Neural progenitor cell (in vitro differentiated cells): ENCODE measurements around the gene CDC42SE1. TPM values are rescaled to one million over a fixed set of nuclear protein-coding genes. Genes with fewer than 3 reads are reported as not detected.
A peak's percentile ranks its signal among the peaks of the same experiment; 100 is the strongest.

ENCODE experiments used
- DNase-seq: peaks from one replicate; pipeline ENCODE4 v3.0.0-alpha.2; 2016; ENCODE audit warnings: low spot score
- H2AFZ ChIP-seq: fragments of 200-600 bp; sonication (generic); replicated peaks from 2 replicates; pipeline ENCODE4 v1.6.1; 2016; ENCODE audit warnings: antibody characterized with exemption
- H3F3A ChIP-seq: fragments of 200-600 bp; sonication (generic); 2 replicates; pipeline ENCODE4 v1.6.1; 2016; ENCODE audit warnings: antibody characterized with exemption, low read depth
- H3K27ac ChIP-seq: fragments of 200-600 bp; sonication (generic); 2 replicates; pipeline ENCODE4 v1.5.1; 2016; ENCODE audit warnings: mild to moderate bottlenecking
- H3K27me3 ChIP-seq: fragments of 200-600 bp; sonication (generic); 2 replicates; pipeline ENCODE4 v1.6.1; 2016; ENCODE audit warnings: mild to moderate bottlenecking, moderate library complexity
- H3K36me3 ChIP-seq: fragments of 200-600 bp; sonication (generic); 2 replicates; pipeline ENCODE4 v1.5.1; 2016
- H3K4me1 ChIP-seq: fragments of 200-600 bp; sonication (generic); 2 replicates; pipeline ENCODE4 v1.6.1; 2016; ENCODE audit warnings: mixed run types
- H3K4me2 ChIP-seq: fragments of 200-600 bp; sonication (generic); 2 replicates; pipeline ENCODE4 v1.6.1; 2016
- H3K4me3 ChIP-seq: fragments of 200-600 bp; sonication (generic); 2 replicates; pipeline ENCODE4 v1.5.1; 2016
- H3K79me2 ChIP-seq: fragments of 200-600 bp; sonication (generic); 2 replicates; pipeline ENCODE4 v1.6.1; 2016; ENCODE audit warnings: low read depth
- H3K9ac ChIP-seq: fragments of 200-600 bp; sonication (generic); 2 replicates; pipeline ENCODE4 v1.6.1; 2016
- H3K9me3 ChIP-seq: fragments of 200-600 bp; sonication (generic); 2 replicates; pipeline ENCODE4 v1.5.1; 2016; ENCODE audit warnings: low read depth
- H4K20me1 ChIP-seq: fragments of 200-600 bp; sonication (generic); 2 replicates; pipeline ENCODE4 v1.6.1; 2016; ENCODE audit warnings: low read depth
- H3K27ac Mint-ChIP-seq: 3 replicates; pipeline ENCODE4 v1.8.0; 2021; ENCODE audit warnings: mixed read lengths
- H3K27me3 Mint-ChIP-seq: 2 replicates; pipeline ENCODE4 v1.8.0; 2022; ENCODE audit warnings: low read depth, mild to moderate bottlenecking, inconsistent platforms, moderate library complexity, mixed read lengths; ENCODE audit not compliant: insufficient read depth
- H3K36me3 Mint-ChIP-seq: 3 replicates; pipeline ENCODE4 v1.8.0; 2021; ENCODE audit warnings: mixed read lengths
- H3K4me1 Mint-ChIP-seq: 3 replicates; pipeline ENCODE4 v1.8.0; 2021; ENCODE audit warnings: mixed read lengths
- H3K4me3 Mint-ChIP-seq: 3 replicates; pipeline ENCODE4 v1.8.0; 2021; ENCODE audit warnings: mild to moderate bottlenecking, moderate library complexity, mixed read lengths
- H3K9me3 Mint-ChIP-seq: 3 replicates; pipeline ENCODE4 v1.8.0; 2020; ENCODE audit warnings: mixed read lengths
- CTCF ChIP-seq: fragments of 200-600 bp; sonication (generic); IDR thresholded peaks from 2 replicates; pipeline ENCODE4 v1.5.1; 2017; ENCODE audit warnings: antibody characterized with exemption, mild to moderate bottlenecking
- EZH2 ChIP-seq: fragments of 200-600 bp; sonication (generic); IDR thresholded peaks from 2 replicates; pipeline ENCODE4 v1.6.1; 2017; ENCODE audit warnings: antibody characterized with exemption, mild to moderate bottlenecking, moderate library complexity
- EZH2phosphoT487 ChIP-seq: fragments of 200-600 bp; sonication (generic); IDR thresholded peaks from 2 replicates; pipeline ENCODE4 v1.6.1; 2017; ENCODE audit warnings: antibody characterized with exemption
- total RNA-seq: library from RNA; depleted of rRNA; stranded (reverse); fragments of >200 nt; gene quantifications from 2 replicates; pipeline ENCODE4 v1.2.3, GENCODE V29; 2015; ENCODE audit warnings: low replicate concordance

Gene CDC42SE1
- total RNA-seq, 1 donor from 2014 or later = 50.7 TPM

DNA sequence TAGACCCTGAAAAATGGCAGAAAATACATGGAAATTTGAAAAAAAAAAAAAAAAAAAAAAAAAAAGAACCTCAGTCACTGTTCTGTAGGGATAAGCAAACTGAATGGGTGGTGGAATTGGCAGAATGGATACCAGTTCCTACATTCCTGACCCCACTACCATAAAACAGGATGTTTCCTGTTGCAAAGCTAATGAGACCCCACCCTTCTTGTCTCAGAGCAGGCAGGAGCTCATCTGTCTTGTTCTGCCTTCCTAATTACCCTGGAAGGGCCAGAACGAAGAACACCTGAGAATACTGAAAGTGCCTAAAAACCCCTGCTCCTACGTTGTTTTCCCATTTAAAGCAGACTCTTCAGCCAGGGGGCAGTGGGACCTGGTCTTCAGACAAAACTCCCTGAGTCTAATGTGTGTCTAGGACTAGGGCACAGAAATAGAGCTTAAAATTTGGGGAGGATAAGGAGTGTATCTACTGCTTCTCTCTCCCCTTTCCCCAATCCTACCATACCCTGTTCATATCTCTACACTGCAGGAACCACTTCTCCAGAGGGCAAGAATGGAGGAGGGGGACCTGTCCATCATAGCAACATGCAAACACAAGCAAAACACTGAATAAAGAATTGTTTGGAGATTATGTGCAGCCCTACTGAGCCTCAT is 7.9 kb downstream of the CDC42SE1 start:
- H3F3A ChIP-seq = peaks cover 47% of the 10 kb centered on the region
- peaks cover under 1% of the 10 kb centered on the region for H4K20me1 ChIP-seq
- H3K9ac ChIP-seq = no peak overlapping the region
- Mint-ChIP-seq H3K4me1 (peaks cover 25% of the 10 kb centered on the region), H3K36me3 (peaks cover 25% of the 10 kb centered on the region), H3K27ac (no peak overlapping the region), H3K9me3 (no peaks in the 10 kb centered on the region), H3K27me3 (peaks cover 17% of the 10 kb centered on the region), H3K4me3 (no peak overlapping the region)
- H3K36me3 ChIP-seq = no peaks in the 10 kb centered on the region
- peaks cover 6% of the 10 kb centered on the region for H3K4me1 ChIP-seq
- no peak overlapping the region for H3K4me3 ChIP-seq
- DNase-seq = no peak
- no peak for TF ChIP-seq EZH2
- no peak for TF ChIP-seq EZH2phosphoT487
- TF ChIP-seq CTCF = no peak
- peaks cover 23% of the 10 kb centered on the region for H3K79me2 ChIP-seq
- H3K27ac ChIP-seq = no peak overlapping the region
- no peaks in the 10 kb centered on the region for H3K9me3 ChIP-seq
- no peak overlapping the region for H3K4me2 ChIP-seq
- no peak overlapping the region for H2AFZ ChIP-seq
- no peaks in the 10 kb centered on the region for H3K27me3 ChIP-seq

DNA sequence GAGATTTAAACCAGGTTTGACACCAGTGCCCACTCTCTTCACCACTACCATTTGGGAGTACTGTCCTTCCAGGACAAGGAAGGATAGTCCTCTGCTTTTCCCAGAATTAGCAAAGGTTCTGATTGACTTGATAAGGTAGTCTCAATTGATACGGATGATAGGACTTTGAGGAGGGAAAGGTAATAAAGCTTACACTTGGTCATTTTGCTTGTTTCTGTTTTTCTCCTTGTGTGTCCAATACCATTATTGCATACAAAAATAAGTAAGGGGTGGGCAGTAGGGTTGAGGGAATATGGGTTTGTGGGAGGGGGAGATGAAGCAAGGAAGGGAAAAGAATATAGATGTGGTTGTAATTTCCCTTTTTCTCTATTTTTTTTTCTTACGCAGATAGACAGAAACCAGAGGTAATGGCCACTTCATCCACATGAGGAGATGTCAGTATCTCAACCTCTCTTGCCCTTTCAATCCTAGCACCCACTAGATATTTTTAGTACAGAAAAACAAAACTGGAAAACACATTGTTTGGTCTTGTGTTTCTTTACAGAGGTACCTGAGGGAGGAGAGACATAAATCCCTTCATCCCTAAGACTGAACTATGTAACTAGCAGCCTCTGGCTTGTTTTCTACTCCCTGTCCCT is 9.3 kb downstream of the CDC42SE1 start:
- Mint-ChIP-seq H3K4me3 (peak overlapping the region; percentile 53), H3K4me1 (peaks cover 24% of the 10 kb centered on the region)
- H3K27ac ChIP-seq = peak overlapping the region; percentile 81

GRCh38 chr1:151049458-151049857 is 10.0 kb downstream of the CDC42SE1 start:
- Histone ChIP-seq H3K79me2 (peaks cover 14% of the 10 kb centered on the region), H3K9me3 (no peaks in the 10 kb centered on the region), H3K36me3 (no peaks in the 10 kb centered on the region), H2AFZ (no peak overlapping the region), H3F3A (peaks cover 47% of the 10 kb centered on the region), H3K4me2 (peak overlapping the region; percentile 29), H3K27ac (no peak overlapping the region), H3K27me3 (no peaks in the 10 kb centered on the region), H3K9ac (no peak overlapping the region), H4K20me1 (no peaks in the 10 kb centered on the region), H3K4me3 (no peak overlapping the region), H3K4me1 (peaks cover 6% of the 10 kb centered on the region)
- Mint-ChIP-seq H3K36me3 (peaks cover 11% of the 10 kb centered on the region), H3K27ac (no peak overlapping the region), H3K4me1 (peaks cover 24% of the 10 kb centered on the region), H3K27me3 (peaks cover 12% of the 10 kb centered on the region), H3K4me3 (peak overlapping the region; percentile 53), H3K9me3 (no peaks in the 10 kb centered on the region)
- no peak for DNase-seq
- TF ChIP-seq EZH2 = no peak
- no peak for TF ChIP-seq EZH2phosphoT487
- no peak for TF ChIP-seq CTCF

More for the DNA sequence above, 9.3 kb downstream of the CDC42SE1 start:
- TF ChIP-seq CTCF (no peak), EZH2phosphoT487 (no peak), EZH2 (no peak)
- Mint-ChIP-seq H3K27me3 (peaks cover 12% of the 10 kb centered on the region), H3K9me3 (no peaks in the 10 kb centered on the region), H3K27ac (no peak overlapping the region), H3K36me3 (peaks cover 19% of the 10 kb centered on the region)
- peak overlapping the region; percentile 14 for H3K4me3 ChIP-seq
- H3K4me2 ChIP-seq = peak overlapping the region; percentile 33
- H4K20me1 ChIP-seq = no peaks in the 10 kb centered on the region
- DNase-seq = no peak
- no peak overlapping the region for H3K9ac ChIP-seq
- peaks cover 6% of the 10 kb centered on the region for H3K4me1 ChIP-seq
- H2AFZ ChIP-seq = no peak overlapping the region
- H3K27me3 ChIP-seq = no peaks in the 10 kb centered on the region
- peaks cover 14% of the 10 kb centered on the region for H3K79me2 ChIP-seq
- no peaks in the 10 kb centered on the region for H3K9me3 ChIP-seq
- peaks cover 47% of the 10 kb centered on the region for H3F3A ChIP-seq
- no peaks in the 10 kb centered on the region for H3K36me3 ChIP-seq
